ENCODE results near the gene L3HYPDH.

The L3HYPDH gene

GRCh38 chr14:59424341-59425071 is 59.7 kb downstream of the L3HYPDH start:
- DNase-seq: no peak
